Measurements from ENCODE around the gene KBTBD12.

Gene KBTBD12

DNA sequence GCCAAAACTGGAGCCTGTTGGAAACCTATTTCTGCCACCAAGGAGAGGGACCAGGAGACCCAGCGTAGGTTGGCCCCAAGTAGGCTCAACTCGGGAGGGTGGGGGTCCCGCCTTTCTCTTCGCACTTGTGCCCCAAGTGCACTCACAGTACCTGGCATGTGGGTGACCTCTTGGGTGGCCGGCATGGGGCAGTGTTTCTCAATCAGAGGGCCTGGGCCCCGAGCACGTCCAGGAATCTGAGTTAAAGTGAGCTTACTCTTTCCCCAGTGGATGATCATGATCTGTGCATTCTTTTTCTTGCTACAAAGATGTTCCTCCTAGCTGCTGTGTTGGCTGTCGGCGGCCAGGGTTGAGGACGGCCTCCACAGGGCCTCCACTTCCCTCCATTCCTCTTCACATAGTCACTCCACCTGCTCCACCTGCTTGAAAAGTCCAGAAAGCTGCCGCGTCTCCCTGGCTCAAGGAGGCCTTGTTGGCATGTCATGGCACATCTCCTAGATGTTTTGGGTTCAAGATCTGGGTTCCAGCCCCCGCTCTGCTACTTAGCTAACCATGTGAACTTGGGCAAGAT is 70.7 kb downstream of the KBTBD12 start:
- DNase-seq (ENCODE audit: low read depth, low spot score): no peak

DNA sequence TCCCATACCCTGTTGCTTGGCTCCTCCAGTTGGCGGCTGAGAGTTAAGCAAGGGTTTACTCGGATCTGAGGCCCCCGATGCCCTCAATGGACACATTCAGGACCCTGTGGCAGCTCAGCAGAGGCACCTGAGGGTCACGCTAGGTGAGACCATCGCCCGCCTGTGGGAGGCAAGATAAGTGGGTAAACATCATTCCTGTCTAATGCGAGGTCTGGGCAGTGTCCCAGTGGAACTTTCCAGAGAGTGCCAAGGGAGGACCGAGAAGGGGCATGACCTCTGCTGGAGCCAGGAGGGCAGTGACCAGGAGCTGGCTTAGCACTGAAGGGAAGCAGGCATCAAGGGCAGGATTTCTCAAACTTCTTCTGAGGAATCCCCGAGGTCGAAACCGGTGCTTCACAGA is 71.8 kb downstream of the KBTBD12 start:
- no peak for DNase-seq (ENCODE audit: low read depth, low spot score)

DNA sequence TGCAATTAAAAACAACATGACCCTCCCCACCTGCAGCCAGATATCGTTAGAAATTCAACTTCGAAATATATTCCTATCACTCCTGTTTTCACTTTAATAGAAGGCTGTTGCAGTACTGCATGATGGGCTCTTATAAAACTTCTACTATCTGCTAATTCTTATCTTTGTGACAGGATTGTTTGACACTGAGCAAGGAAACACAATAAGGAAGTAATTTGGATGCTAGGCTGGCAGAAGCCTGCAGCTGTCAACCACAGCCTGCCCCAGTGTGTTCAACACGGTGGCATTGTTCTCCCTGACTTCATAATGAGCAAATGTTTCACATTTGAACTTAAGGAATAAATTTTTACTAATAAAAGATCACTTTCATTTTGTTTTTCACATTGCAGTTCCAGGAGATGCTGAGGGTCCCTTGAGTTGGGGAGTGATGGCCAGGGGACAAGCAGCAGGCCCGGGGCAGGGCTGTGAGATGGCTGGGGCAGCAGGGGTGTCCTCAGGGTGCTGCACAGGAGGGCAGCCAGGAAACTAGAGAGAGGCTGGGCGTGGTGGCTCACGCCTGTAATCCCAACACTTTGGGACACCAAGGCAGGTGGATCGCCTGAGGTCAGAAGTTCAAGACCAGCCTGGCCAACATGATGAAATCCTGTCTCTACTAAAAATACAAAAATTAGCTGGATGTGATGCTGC is 72.4 kb downstream of the KBTBD12 start:
- DNase-seq (ENCODE audit: low read depth, low spot score): no peak

DNA sequence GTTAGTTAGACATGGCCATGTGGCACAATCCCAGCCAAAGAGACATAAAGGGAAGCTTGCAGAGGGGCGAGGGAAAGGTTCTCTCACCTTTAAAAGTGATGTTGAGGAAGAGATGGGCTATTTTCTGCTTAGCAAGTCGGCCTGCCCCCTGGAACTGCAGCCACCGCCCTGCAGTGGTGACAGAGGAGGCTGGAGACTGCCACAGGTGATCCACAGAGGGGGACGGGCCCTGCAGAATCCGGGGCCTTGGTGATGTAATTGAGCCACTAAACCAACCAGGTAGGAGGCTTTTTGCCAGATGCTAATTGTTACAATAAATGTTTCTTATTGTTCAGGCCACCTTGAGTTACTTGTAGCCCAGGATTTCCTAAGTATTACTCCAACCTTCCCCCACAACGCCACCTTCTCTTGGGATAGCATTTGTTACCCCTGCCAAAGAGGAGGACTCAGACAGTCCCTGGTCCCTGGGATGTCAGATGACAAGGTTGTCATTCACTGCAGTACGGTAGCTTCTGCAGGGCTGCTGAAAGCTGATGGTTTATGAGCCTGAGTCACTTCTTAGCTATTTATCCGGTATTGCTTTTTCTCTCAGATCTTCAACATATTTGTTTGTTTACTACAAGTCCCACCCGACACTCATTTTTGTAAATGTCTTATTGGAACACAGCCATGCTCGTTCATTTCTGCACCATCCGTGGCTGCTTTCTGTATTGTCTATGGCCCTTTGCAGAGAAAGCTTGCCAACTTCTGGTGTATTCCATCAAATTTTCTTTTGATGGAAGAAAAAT is 73.9 kb downstream of the KBTBD12 start:
- no peak for DNase-seq (ENCODE audit: low read depth, low spot score)

DNA sequence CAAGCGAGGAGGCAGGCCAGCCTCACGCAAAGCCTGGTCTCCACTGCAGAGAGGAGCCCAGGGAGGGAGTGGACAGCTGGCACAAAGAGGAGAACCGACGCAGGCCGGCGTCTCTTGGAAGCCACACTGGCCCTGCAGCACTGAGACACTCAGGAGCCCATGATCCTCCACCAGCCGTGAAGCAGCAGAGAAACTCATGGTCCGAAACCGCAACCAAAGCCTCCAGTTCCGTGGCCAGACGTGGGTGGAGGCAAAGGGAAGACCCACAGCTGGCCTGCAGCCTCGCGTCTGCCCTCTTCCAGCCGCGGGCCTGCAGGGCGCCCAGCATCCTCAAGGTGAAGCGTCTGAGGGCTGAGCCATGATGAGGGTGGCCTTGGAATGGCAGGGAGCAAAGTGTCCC is 75.0 kb downstream of the KBTBD12 start:
- no peak for DNase-seq (ENCODE audit: low read depth, low spot score)

DNA sequence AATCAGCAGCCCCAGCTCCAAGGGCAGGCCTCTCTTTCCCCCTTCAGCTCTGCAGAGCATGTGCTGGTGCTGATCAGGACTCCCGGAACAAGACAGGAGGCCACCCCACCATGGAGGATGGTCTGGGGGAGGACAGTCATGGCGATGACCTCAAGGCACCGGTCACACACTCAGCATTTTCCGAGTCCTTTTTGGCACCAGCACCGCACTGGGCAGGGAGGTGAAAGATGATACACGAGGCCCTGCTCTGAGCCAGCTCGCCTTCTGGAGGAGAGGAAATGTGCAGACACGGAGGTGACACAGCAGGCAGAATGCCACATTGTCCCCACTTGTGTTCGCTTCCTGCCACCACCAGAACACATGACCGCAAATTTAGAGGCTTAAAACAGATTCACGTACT is 75.4 kb downstream of the KBTBD12 start:
- no peak for DNase-seq (ENCODE audit: low read depth, low spot score)

DNA sequence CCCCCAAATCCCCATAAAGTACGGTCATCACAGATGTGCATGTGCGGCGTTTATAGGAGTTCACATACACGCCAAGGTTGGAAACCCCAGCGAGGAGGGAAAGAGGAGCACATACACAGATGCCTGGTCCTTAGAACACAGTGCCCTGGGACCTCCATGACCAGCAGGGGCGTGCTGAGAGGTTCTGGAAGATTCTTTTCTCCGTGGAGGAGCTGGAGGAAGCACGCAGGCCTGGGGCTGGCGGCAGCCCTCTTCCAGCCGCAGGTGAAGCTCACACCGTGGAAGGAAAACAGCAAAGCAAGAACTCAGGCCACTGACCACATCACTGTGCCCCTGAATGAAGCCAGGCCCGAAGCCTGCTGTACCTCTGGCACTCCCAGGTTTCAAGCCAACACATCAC is 76.2 kb downstream of the KBTBD12 start:
- DNase-seq (ENCODE audit: low read depth, low spot score): no peak

DNA sequence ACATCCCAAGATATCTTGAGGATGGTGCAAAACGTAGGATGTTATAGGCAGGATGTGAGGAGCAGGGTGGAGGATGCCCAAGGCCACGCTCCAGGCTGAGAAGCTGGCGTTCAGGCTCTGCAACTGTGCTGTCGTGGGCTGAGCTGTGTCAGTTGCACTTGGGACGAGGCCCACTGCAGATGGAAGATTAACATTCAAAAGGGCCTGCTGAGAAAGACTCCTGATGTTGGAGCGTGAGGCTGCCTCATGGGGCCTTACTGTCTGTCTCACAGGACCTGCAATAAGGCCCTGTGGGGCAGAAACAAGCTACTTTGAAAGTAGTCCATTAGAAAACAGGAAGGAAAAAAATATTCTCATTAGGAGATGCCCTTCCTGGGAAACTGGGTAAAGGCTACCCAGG is 76.6 kb downstream of the KBTBD12 start:
- DNase-seq (ENCODE audit: low read depth, low spot score): no peak

GRCh38 chr3:127992127-127992526 is 77.1 kb downstream of the KBTBD12 start:
- no peak for DNase-seq (ENCODE audit: low read depth, low spot score)

DNA sequence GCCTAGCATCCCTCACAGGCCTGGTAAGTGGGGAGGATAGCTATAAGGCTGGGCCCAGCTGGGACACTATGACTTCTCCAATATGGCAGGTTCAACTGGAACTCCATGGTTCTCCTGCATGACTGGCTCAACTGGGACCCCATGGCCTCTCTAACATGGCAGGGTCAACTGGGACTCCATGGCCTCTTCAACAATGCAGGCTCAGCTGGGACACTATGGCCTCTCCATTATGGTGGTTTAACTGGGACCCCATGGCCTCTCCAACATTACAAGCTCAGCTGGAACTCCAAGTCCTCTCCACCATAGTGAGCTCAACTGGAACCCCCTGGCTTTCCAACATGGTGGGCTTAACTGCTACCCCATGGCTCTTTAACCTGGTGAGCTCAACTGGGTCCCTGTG is 79.0 kb downstream of the KBTBD12 start:
- DNase-seq (ENCODE audit: low read depth, low spot score): no peak

DNA sequence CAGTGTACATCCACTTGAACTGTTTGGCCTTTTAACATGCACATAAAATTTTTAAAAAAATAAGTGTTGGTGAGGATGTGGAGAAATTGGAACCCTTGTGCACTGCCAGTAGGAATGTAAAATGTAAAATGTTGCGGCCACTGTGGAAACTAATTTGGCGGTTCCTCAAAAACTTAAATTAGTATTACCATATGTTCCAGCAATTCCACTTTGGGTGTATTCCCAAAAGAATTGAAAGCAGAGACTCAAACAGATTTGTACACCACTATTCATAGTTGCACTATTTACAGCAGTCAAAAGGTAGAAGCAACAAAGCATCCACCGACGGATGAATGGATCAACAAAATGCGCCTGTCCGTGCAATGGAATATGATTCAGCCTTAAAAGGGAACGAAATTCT is 82.0 kb downstream of the KBTBD12 start:
- no peak for DNase-seq (ENCODE audit: low read depth, low spot score)

- no peak for DNase-seq (ENCODE audit: low read depth, low spot score)
Measured at GRCh38 chr3:127997961-127998360, 82.9 kb downstream of the KBTBD12 start.

DNA sequence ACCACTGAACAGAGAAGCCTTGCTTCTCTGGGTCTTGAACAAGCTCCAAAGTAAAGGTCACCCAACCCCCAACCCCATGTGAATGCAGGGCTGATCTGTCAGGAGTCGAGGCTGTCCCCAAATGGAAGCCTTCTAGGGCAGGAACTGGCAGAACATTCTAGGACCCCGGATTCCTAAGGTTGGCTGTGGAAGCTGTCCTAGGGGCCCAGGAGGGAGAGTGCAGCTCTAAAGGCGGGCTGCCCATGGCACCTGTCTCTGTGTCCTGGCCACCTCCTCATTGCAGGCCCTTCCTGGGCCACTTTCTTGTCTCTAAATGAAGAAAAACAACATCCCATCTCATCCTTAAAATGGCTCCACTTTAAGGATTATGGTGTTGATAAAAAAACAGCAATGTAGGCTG is 83.6 kb downstream of the KBTBD12 start:
- no peak for DNase-seq (ENCODE audit: low read depth, low spot score)

- DNase-seq (ENCODE audit: low read depth, low spot score): peak; percentile 49
Measured at GRCh38 chr3:127999509-128000106, 84.6 kb downstream of the KBTBD12 start.

DNA sequence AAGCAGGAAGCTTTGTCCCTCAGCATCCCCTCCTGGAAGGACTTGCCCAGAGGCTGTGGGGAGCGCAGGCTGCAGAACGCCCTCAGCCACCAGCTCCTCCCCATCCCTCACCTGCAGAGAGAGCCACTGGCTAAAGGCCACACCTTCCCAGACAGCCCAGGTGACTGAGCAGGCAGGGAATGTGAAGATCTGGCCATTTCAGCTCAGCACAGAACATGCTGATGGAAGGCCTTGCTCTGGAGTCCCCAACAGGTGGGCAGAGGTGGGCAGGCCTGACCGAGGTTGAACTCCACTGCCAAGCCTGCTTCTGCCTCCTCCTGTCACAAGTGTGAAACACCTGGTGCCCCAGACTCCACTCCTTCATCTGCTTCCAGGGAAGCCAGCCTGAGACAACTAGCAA is 86.5 kb downstream of the KBTBD12 start:
- no peak for DNase-seq (ENCODE audit: low read depth, low spot score)

GRCh38 chr3:128004661-128005060 is 89.6 kb downstream of the KBTBD12 start:
- DNase-seq (ENCODE audit: low read depth, low spot score): no peak

DNA sequence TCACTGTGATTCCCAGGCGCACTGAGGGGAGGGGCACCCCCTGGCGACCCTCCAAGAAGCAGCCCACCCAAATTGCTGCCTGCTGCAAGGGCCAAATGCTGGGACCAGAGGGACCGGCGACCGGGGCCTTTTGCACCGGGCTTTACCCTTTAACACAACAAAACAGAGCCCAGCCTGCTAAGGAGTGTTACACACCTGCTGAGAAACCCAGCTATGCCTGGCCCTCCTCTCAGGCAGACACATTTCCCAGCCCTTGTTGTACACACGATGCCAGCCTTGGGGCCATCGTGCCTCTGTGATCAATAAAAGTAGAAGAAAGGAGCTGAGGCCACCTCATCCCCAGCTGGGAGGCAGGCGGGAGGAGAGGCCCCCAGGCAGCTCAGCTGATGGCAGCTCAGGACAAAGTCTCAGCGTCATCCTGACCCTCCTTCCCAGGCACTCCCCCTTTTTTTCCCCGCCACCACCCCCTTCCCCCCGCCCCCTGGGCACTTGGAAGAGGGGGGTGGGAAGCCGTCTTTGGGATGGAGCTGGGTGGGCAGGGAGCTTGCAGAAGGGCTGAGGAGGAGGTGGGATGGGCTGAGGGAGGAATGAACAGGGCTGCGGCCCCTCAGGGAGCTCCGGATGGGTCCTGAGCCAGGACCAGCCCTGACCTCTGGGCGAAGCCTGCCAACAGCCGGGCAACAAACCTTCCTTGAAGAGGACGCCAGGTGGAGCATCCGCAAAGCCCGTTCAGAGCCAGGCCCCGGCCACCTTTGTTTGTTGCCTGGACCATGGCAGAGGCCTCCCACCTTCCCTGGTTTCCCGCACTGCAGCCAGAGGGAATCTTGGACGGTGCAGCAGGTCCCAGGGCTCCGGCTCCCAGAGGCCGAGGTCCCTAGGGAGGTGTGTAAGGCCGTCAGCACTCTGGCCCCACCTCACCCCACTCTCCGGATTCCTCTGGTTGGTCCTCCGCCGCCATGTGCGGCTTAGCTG is 91.3 kb downstream of the KBTBD12 start:
- no peak for DNase-seq (ENCODE audit: low read depth, low spot score)

DNA sequence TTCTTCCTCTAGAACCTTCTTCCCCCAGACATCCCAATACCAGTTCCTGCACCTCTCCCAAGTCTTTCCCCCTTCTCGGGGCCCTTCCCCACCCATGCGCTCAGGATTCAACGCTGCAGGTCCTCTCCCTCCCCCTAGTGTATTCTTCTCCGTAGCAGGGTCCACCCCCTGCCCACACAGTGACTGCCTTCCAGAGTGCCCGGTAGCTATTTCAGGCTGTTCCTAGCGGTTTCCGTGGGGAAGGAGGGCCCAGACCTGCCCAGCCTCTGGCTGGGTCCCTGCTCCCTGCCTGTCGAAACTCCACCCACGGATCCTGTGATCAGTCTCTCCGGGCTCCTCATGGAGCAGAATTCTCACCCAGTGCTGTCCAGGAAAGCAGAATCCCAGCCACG is 92.0 kb downstream of the KBTBD12 start:
- no peak for DNase-seq (ENCODE audit: low read depth, low spot score)

- DNase-seq (ENCODE audit: low read depth, low spot score): peak; percentile 34
Measured at GRCh38 chr3:128009952-128010846, 95.2 kb downstream of the KBTBD12 start.

DNA sequence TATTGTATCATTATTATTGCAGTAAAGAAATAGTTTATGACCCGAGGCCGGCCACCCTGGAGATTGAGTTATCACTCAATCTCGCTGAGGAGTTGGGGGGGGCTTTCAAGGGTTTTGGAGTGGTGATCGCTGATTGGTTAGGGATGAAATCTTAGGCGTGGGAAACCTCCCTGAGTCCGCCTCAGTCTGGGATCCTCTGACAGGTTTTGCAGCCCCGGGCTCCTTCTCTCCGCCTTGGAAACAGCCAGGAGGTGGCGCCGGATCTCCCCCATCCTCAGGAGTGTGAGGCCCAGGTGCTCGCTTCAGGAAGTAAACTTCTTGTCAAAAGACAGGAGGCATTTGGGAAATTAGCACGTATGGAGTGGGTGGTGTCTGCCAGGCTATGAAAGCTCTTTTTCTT is 96.1 kb downstream of the KBTBD12 start:
- DNase-seq (ENCODE audit: low read depth, low spot score): peak; percentile 65

All from astrocyte of the hippocampus (primary cell).